OCI-LY3 (cell line): ENCODE measurements around the gene ESPNL.
A peak's percentile ranks its signal among the peaks of the same experiment; 100 is the strongest.

Experiments used
- H2AFZ ChIP-seq: fragments of 200-600, 300-600 bp; shearing (Covaris generic); 2 replicates; pipeline ENCODE4 v1.6.0; 2014; ENCODE audit warnings: antibody characterized with exemption, low read depth, low read length
- H3K27ac ChIP-seq: fragments of 200-600, 300-600 bp; sonication (generic); 2 replicates; pipeline ENCODE4 v1.5.1; 2014; ENCODE audit warnings: mild to moderate bottlenecking, low read length, moderate library complexity, mixed read lengths
- H3K27me3 ChIP-seq: fragments of 200-600, 300-600 bp; sonication (generic); 2 replicates; pipeline ENCODE4 v1.6.1; 2014; ENCODE audit warnings: low read depth, low read length, mixed read lengths
- H3K36me3 ChIP-seq: fragments of 200-600, 300-600 bp; sonication (generic); replicated peaks from 2 replicates; pipeline ENCODE3; 2014; ENCODE audit warnings: low read depth, low read length, mixed read lengths
- H3K4me1 ChIP-seq: fragments of 300-600, 200-600 bp; sonication (generic); 2 replicates; pipeline ENCODE4 v1.6.1; 2014; ENCODE audit warnings: low read length, mixed read lengths
- H3K4me2 ChIP-seq: fragments of 200-600, 300-600 bp; sonication (generic); 2 replicates; pipeline ENCODE4 v1.6.1; 2014; ENCODE audit warnings: low read length, mixed read lengths
- H3K4me3 ChIP-seq: fragments of 300-600, 200-600 bp; sonication (generic); 2 replicates; pipeline ENCODE4 v1.5.1; 2014; ENCODE audit warnings: antibody characterized with exemption, mild to moderate bottlenecking, low read length, moderate library complexity
- H3K79me2 ChIP-seq: fragments of 300-600, 200-600 bp; shearing (Covaris generic); 2 replicates; pipeline ENCODE4 v1.6.1; 2014; ENCODE audit warnings: mild to moderate bottlenecking, low read length, mixed read lengths
- H3K9ac ChIP-seq: fragments of 300-600, 200-600 bp; shearing (Covaris generic); 2 replicates; pipeline ENCODE4 v1.6.0; 2014; ENCODE audit warnings: mild to moderate bottlenecking, low read length, moderate library complexity
- H3K9me3 ChIP-seq: fragments of 200-600, 300-600 bp; shearing (Covaris generic); 2 replicates; pipeline ENCODE4 v1.6.1; 2014; ENCODE audit warnings: low read length, mixed read lengths; ENCODE audit not compliant: insufficient read depth
- H4K20me1 ChIP-seq: fragments of 200-600, 300-600 bp; sonication (generic); 2 replicates; pipeline ENCODE4 v1.6.1; 2016; ENCODE audit warnings: low read length, mixed read lengths; ENCODE audit not compliant: insufficient read depth
- EZH2phosphoT487 ChIP-seq: fragments of 200-600 bp; shearing (Covaris generic); IDR thresholded peaks from 2 replicates; pipeline ENCODE4 v1.6.1; 2018; ENCODE audit warnings: antibody characterized with exemption, mixed run types, low read depth
- TF ChIP-seq, protein P1 (sequence below): fragments of 200-600, 300-600 bp; sonication (generic); IDR thresholded peaks from 2 replicates; pipeline ENCODE4 v1.5.1; 2014; ENCODE audit warnings: antibody characterized with exemption, low read length, low read depth

ESPNL gene

DNA sequence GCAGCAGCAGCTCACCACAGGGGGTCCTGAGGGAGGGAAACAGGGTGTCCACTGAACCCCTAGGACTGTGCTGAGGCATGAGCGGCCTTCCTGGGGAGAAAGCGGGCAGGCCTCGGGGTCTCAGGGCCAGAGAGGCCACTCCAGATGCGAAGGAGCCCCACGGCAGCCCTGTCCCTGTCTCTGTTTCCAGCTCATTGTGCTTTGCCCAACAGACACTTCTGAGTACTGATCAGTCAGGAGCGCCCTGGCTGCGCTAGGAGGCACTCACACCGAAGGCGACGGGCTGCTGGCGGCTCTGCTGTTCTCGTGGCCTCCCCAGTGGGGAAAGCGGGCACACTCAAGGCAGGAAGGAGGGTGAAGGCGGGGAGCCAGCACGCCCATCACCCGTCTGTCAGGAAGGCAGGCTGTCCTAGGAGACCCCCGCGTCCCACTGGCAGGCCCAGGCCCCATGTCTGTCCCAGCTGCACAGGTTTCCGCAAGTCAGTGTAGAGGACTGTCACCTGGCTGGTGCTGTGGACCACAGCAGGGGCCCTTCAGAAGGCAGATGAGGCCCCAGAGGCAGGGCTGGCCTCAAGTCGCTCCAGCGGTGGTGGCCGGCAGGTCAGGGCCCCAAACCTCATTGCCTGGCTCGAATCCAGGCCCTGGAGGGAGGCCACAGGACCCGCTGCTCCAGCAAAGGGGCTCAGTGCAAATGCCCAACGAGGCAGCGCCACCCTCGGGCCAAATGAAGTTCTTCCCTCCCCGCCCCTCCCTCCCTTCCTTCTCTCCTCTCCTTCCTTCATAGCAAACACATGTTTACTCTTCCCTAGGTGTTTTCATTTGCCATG is 6.8 kb downstream of the ESPNL start:
- Histone ChIP-seq H2AFZ (peak overlapping the region; percentile 74; the same call in 1 of the 2 replicates), H3K4me2 (peak overlapping the region; percentile 100), H3K4me3 (peak overlapping the region; percentile 78), H3K27ac (peak overlapping the region; percentile 48; the same call in 1 of the 2 replicates), H3K4me1 (peaks cover 30% of the 10 kb centered on the region), H3K9ac (peak overlapping the region; percentile 73), H3K9me3 (no peaks in the 10 kb centered on the region), H4K20me1 (no peaks in the 10 kb centered on the region), H3K27me3 (no peaks in the 10 kb centered on the region), H3K79me2 (no peaks in the 10 kb centered on the region), H3K36me3 (no peaks in the 10 kb centered on the region)
- TF ChIP-seq, protein P1, sequence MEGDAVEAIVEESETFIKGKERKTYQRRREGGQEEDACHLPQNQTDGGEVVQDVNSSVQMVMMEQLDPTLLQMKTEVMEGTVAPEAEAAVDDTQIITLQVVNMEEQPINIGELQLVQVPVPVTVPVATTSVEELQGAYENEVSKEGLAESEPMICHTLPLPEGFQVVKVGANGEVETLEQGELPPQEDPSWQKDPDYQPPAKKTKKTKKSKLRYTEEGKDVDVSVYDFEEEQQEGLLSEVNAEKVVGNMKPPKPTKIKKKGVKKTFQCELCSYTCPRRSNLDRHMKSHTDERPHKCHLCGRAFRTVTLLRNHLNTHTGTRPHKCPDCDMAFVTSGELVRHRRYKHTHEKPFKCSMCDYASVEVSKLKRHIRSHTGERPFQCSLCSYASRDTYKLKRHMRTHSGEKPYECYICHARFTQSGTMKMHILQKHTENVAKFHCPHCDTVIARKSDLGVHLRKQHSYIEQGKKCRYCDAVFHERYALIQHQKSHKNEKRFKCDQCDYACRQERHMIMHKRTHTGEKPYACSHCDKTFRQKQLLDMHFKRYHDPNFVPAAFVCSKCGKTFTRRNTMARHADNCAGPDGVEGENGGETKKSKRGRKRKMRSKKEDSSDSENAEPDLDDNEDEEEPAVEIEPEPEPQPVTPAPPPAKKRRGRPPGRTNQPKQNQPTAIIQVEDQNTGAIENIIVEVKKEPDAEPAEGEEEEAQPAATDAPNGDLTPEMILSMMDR, result peak; percentile 47
- no peak for TF ChIP-seq EZH2phosphoT487

DNA sequence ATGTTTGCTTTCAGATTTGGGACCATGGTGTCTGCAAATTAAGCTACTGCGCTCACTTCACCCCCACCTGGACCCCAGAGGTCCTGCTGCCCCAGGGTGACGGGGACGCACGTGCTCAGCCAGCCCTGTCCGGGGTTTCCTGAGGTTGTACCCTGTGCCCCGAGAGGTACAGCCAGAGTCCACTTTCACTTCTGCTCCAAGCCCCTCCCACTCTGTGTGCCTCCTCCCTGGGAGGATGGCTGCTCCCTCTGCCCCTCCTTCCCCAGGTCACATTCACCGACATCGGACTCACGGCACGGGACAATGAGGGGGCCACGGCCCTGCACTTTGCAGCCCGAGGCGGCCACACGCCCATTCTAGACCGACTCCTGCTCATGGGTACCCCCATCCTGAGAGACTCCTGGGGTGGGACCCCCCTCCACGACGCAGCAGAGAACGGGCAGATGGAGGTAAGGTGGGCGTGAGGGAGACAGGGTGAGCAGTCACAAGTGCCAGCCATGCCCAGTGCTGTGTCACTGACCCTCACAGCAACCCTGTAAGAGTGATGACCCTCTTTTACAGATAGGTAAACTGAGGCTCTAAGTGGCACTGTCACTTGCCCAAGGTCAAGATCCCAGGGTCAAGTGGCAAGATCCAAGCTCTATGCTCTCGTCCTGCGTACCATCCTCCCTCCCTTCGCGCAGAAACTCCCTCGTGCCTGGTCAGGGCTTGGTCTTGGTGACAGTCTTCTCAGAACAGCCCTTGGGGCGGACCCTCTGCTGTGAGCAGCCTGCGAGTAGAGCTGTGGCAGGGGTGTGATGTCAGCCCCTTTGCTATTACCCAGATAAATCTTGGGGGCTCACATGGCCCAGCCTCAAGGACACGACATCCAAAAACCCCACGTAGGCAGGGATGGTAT is 7.6 kb downstream of the ESPNL start:
- H3K4me2 ChIP-seq, result peak overlapping the region; percentile 100
- peak overlapping the region; percentile 73 for H3K9ac ChIP-seq
- H3K79me2 ChIP-seq, result no peaks in the 10 kb centered on the region
- H2AFZ ChIP-seq, result peak overlapping the region; percentile 74; the same call in 1 of the 2 replicates
- TF ChIP-seq EZH2phosphoT487, result no peak
- TF ChIP-seq, protein P1, result no peak
- no peaks in the 10 kb centered on the region for H4K20me1 ChIP-seq
- H3K27ac ChIP-seq, result no peak overlapping the region
- H3K4me1 ChIP-seq, result peaks cover 30% of the 10 kb centered on the region
- no peaks in the 10 kb centered on the region; the same call in 1 of the 2 replicates for H3K9me3 ChIP-seq
- H3K27me3 ChIP-seq, result no peaks in the 10 kb centered on the region
- peak overlapping the region; percentile 78 for H3K4me3 ChIP-seq
- no peaks in the 10 kb centered on the region for H3K36me3 ChIP-seq

DNA sequence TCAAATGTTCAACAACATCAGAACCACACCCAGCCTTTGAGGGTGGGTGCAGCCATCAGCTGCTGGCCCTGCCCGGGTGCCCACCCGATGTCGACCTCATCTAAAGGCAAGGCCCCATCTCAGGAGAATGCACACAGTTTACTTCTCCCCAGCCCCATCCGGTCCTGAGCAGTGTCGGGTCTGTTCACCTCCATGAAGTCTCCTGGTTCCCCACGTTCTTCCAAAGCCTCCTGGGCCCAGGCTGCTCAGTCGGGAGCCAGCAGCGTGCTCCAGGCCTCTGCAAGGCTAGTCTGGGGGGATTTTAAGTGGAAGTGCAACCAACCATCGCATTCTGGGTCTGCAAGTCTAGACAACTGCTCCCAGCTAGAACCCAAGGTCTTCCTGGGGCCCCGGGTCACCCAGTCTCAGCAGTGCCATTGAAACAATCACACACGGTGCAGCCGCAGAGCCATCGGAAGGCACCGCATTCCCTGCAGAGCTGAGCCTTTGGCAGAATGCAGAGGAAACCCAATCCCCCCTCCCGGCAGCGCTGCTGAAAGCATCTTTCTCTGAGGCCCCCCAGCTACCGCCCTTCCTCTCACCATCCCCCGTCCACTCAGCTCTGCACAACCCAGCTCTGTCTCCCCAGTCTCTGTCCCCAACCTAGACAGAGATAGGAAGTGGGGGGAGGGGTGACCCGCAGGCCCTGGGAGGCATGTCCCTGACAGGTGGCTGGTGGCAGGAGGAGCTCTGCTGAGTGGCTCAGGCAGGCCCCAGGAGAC is 8.5 kb downstream of the ESPNL start:
- Histone ChIP-seq H3K79me2 (no peaks in the 10 kb centered on the region), H3K4me1 (peaks cover 30% of the 10 kb centered on the region), H3K9me3 (no peaks in the 10 kb centered on the region; the same call in 1 of the 2 replicates), H3K9ac (no peak overlapping the region), H3K4me2 (peak overlapping the region; percentile 100), H3K27ac (no peak overlapping the region), H2AFZ (no peak overlapping the region), H3K4me3 (no peak overlapping the region), H3K27me3 (no peaks in the 10 kb centered on the region), H3K36me3 (no peaks in the 10 kb centered on the region), H4K20me1 (no peaks in the 10 kb centered on the region)
- TF ChIP-seq, protein P1, result no peak
- no peak for TF ChIP-seq EZH2phosphoT487
